PFSK-1 (cell line): ENCODE results near the gene ADAM19.

Source experiments
- FOXP2 ChIP-seq: optimal IDR thresholded peaks from 2 replicates; pipeline ENCODE3; 2011; ENCODE audit warnings: borderline replicate concordance, control low read depth, inconsistent platforms; ENCODE audit not compliant: insufficient read depth; ENCODE audit errors: extremely low read length, extremely low read depth
- POLR2AphosphoS5 ChIP-seq: IDR thresholded peaks from 2 replicates; pipeline ENCODE4 v1.6.1; 2012; ENCODE audit warnings: low read depth, mild to moderate bottlenecking, control low read depth, low read length, moderate library complexity
- SIN3A ChIP-seq: IDR thresholded peaks from 2 replicates; pipeline ENCODE4 v1.6.1; 2012; ENCODE audit warnings: mild to moderate bottlenecking, low read length, moderate library complexity, borderline replicate concordance; ENCODE audit not compliant: insufficient read depth
- TAF1 ChIP-seq: IDR thresholded peaks from 2 replicates; pipeline ENCODE4 v1.6.1; 2012; ENCODE audit warnings: low read length, control low read depth, borderline replicate concordance; ENCODE audit not compliant: insufficient read depth
- TF ChIP-seq, protein P1 (sequence below), 2 experiments: IDR thresholded peaks; 2 replicates each; pipeline versions ENCODE4 v1.6.1 to v1.8.0; 2011 to 2012; ENCODE audit warnings: low read depth in 2 of 2, low read length in 2 of 2, control low read depth in 1 of 2, inconsistent platforms in 1 of 2, mild to moderate bottlenecking in 1 of 2, moderate library complexity in 1 of 2; ENCODE audit not compliant: insufficient read depth in 1 of 2

DNA sequence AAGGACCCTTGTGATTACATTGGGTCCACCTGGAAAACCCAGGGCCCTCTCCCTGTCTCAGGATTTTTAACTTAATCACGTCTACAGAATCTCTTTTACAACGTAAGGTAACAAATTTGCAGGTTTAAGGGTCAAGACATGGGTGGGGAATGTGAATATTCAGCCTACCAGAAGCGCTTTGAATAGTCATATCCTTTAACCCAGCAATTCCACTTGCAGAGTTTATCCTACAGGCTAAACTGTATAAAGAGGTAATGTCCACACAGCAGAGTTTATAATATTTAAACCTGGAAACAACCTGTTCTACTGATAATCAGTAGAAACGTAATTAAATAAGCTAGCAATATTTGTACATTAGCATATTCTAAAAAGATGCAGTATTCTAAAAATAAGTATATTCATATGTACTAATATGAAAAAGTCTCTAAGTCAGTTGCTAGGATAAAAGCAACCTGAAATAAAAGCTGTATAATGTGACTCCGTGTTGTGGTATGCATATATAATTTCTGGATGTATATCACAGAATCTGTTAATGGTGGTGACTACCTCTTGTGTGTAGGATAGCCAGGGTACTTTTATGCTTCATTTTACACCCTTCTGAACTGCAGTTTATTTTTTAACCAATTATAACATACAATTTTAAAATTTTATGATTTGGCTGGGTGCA is 129.7 kb downstream of the ADAM19 start:
- TF ChIP-seq TAF1 (no peak), SIN3A (no peak), POLR2AphosphoS5 (no peak), FOXP2 (no peak)
- TF ChIP-seq, protein P1, sequence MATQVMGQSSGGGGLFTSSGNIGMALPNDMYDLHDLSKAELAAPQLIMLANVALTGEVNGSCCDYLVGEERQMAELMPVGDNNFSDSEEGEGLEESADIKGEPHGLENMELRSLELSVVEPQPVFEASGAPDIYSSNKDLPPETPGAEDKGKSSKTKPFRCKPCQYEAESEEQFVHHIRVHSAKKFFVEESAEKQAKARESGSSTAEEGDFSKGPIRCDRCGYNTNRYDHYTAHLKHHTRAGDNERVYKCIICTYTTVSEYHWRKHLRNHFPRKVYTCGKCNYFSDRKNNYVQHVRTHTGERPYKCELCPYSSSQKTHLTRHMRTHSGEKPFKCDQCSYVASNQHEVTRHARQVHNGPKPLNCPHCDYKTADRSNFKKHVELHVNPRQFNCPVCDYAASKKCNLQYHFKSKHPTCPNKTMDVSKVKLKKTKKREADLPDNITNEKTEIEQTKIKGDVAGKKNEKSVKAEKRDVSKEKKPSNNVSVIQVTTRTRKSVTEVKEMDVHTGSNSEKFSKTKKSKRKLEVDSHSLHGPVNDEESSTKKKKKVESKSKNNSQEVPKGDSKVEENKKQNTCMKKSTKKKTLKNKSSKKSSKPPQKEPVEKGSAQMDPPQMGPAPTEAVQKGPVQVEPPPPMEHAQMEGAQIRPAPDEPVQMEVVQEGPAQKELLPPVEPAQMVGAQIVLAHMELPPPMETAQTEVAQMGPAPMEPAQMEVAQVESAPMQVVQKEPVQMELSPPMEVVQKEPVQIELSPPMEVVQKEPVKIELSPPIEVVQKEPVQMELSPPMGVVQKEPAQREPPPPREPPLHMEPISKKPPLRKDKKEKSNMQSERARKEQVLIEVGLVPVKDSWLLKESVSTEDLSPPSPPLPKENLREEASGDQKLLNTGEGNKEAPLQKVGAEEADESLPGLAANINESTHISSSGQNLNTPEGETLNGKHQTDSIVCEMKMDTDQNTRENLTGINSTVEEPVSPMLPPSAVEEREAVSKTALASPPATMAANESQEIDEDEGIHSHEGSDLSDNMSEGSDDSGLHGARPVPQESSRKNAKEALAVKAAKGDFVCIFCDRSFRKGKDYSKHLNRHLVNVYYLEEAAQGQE (IDR thresholded peaks at IDR 0.05; ENCODE audit: insufficient read depth in 1 of 2, low read depth in 2 of 2, low read length in 2 of 2) = no peak
